CD14-positive monocyte (primary cell): ENCODE data around the gene SPATA2. TPM values are rescaled to one million over a fixed set of nuclear protein-coding genes. Genes with fewer than 3 reads are reported as not detected.

Source experiments
- DNase-seq, 3 donors: peaks; one replicate each; pipeline ENCODE4 v3.0.0-alpha.2; 2011 to 2022
- H2AFZ ChIP-seq: 2 replicates; pipeline ENCODE4 v1.6.0; 2012; ENCODE audit warnings: mild to moderate bottlenecking, low read depth, low read length, inconsistent platforms; ENCODE audit not compliant: insufficient read depth, poor library complexity, severe bottlenecking
- H3K27ac ChIP-seq, 2 donors: 1 replicate in 1 of 2; 2 replicates in 1 of 2; pipeline ENCODE4 v1.5.1; 2012 to 2013; ENCODE audit warnings: low read length in 2 of 2, control low read depth in 1 of 2, inconsistent platforms in 1 of 2, low read depth in 1 of 2, mild to moderate bottlenecking in 1 of 2
- H3K27me3 ChIP-seq, 2 donors: one replicate each; pipeline versions ENCODE4 v1.6.0 to v1.6.1; 2011 to 2013; ENCODE audit warnings: low read length in 2 of 2; ENCODE audit not compliant: control insufficient read depth in 2 of 2, insufficient read depth in 2 of 2
- H3K36me3 ChIP-seq, 2 donors: replicated peaks in 1 of 2; 1 replicate in 1 of 2; 2 replicates in 1 of 2; pipeline versions ENCODE4 v1.5.1 to v1.6.1; 2012 to 2013; ENCODE audit warnings: low read length in 2 of 2, control low read depth in 1 of 2, inconsistent platforms in 1 of 2, mild to moderate bottlenecking in 1 of 2; ENCODE audit not compliant: insufficient read depth in 2 of 2, control insufficient read depth in 1 of 2
- H3K4me1 ChIP-seq, 2 donors: 1 replicate in 1 of 2; 2 replicates in 1 of 2; pipeline versions ENCODE4 v1.5.1 to v1.6.1; 2012 to 2013; ENCODE audit warnings: low read length in 2 of 2, control low read depth in 1 of 2, inconsistent platforms in 1 of 2, mild to moderate bottlenecking in 1 of 2, moderate library complexity in 1 of 2; ENCODE audit not compliant: insufficient read depth in 2 of 2, control insufficient read depth in 1 of 2
- H3K4me2 ChIP-seq: replicated peaks from 2 replicates; pipeline ENCODE3; 2012; ENCODE audit warnings: low read length, moderate library complexity, mild to moderate bottlenecking; ENCODE audit not compliant: poor library complexity, severe bottlenecking; ENCODE audit errors: extremely low read depth
- H3K4me3 ChIP-seq, 3 experiments: fragments of 200-600 bp in 1 of 3; sonication (generic) in 1 of 3; replicated peaks in 1 of 3; 1 replicate in 2 of 3; 2 replicates in 1 of 3; pipeline ENCODE4 v1.5.1; 2011 to 2013; ENCODE audit warnings: low read length in 3 of 3, mild to moderate bottlenecking in 3 of 3, control low read depth in 2 of 3, low read depth in 2 of 3, inconsistent platforms in 1 of 3, moderate library complexity in 1 of 3
- H3K79me2 ChIP-seq: 2 replicates; pipeline ENCODE4 v1.6.0; 2012; ENCODE audit warnings: mild to moderate bottlenecking, control low read depth, inconsistent platforms, low read length, moderate library complexity; ENCODE audit not compliant: insufficient read depth
- H3K9ac ChIP-seq: 2 replicates; pipeline ENCODE4 v1.6.0; 2017; ENCODE audit warnings: low read length, mild to moderate bottlenecking; ENCODE audit not compliant: insufficient read depth, poor library complexity, severe bottlenecking
- H3K9me3 ChIP-seq, 2 donors: replicated peaks in 1 of 2; 1 replicate in 1 of 2; 2 replicates in 1 of 2; pipeline versions ENCODE4 v1.5.1 to v1.6.1; 2012 to 2013; ENCODE audit warnings: low read length in 2 of 2, control low read depth in 1 of 2; ENCODE audit not compliant: control insufficient read depth in 1 of 2, insufficient read depth in 1 of 2
- H4K20me1 ChIP-seq: 2 replicates; pipeline ENCODE4 v1.6.0; 2012; ENCODE audit warnings: mild to moderate bottlenecking, low read length, control low read depth, moderate library complexity; ENCODE audit not compliant: insufficient read depth
- H3K27ac Mint-ChIP-seq, 7 donors: one replicate each; pipeline ENCODE4 v1.8.0; 2020; ENCODE audit warnings: mild to moderate bottlenecking in 7 of 7, mixed read lengths in 7 of 7, moderate library complexity in 6 of 7, inconsistent platforms in 2 of 7
- H3K27me3 Mint-ChIP-seq, 3 donors: one replicate each; pipeline ENCODE4 v1.8.0; 2021 to 2022; ENCODE audit warnings: low read depth in 3 of 3, mild to moderate bottlenecking in 3 of 3, mixed read lengths in 3 of 3, moderate library complexity in 3 of 3, inconsistent platforms in 1 of 3
- H3K36me3 Mint-ChIP-seq, 2 donors: one replicate each; pipeline ENCODE4 v1.8.0; 2020; ENCODE audit warnings: mixed read lengths in 2 of 2, inconsistent platforms in 1 of 2, mild to moderate bottlenecking in 1 of 2
- H3K4me1 Mint-ChIP-seq: one replicate; pipeline ENCODE4 v1.8.0; 2020; ENCODE audit warnings: mild to moderate bottlenecking, mixed read lengths
- H3K4me3 Mint-ChIP-seq, 2 donors: one replicate each; pipeline ENCODE4 v1.8.0; 2020; ENCODE audit warnings: mild to moderate bottlenecking in 2 of 2, mixed read lengths in 2 of 2, moderate library complexity in 1 of 2
- H3K9me3 Mint-ChIP-seq, 7 donors: one replicate each; pipeline ENCODE4 v1.8.0; 2020 to 2022; ENCODE audit warnings: mixed read lengths in 7 of 7, mild to moderate bottlenecking in 6 of 7, moderate library complexity in 6 of 7, inconsistent platforms in 2 of 7
- CTCF ChIP-seq: fragments of 200-600 bp; IDR thresholded peaks from one replicate; pipeline ENCODE4 v1.8.0; 2022; ENCODE audit warnings: antibody characterized with exemption, mild to moderate bottlenecking
- WGBS: methylation state at CpG from one replicate; pipeline ENCODE4 v1.1.5; 2013; ENCODE audit warnings: missing lambda C conversion rate; ENCODE audit not compliant: insufficient coverage; 5-methylcytosine and 5-hydroxymethylcytosine counted together
- intact Hi-C, 2 donors: fragments of 100-400 bp; cut with micrococcal nuclease; formaldehyde crosslinking; loops; one replicate each; pipeline versions ENCODE4 v1.15.0 to v1.15.1; 2023
- polyA plus RNA-seq, 3 donors: library from polyadenylated mRNA; depleted of rRNA in 1 of 3; unstranded in 2 of 3; stranded (reverse) in 1 of 3; fragments of 300-500 nt in 2 of 3; fragments of >200 nt in 1 of 3; fragmentation: Illumina TruSeq in 2 of 3; gene quantifications; 1 replicate in 2 of 3; 2 replicates in 1 of 3; pipeline ENCODE4 v1.2.3, GENCODE V29; 2012 to 2021

The SPATA2 gene
- polyA plus RNA-seq, 3 donors, result 1.9 to 13.3 (median 3.9) TPM

- intact Hi-C loops, result no loop called here
- no peak overlapping the region for H3K9ac ChIP-seq
- H4K20me1 ChIP-seq, result no peaks in the 10 kb centered on the region
- no peaks in the 10 kb centered on the region for H3K79me2 ChIP-seq
- peaks cover 53 to 98% of the 10 kb centered on the region in 2 donors for H3K36me3 ChIP-seq
- H3K4me1 ChIP-seq, result no peaks in the 10 kb centered on the region
- Mint-ChIP-seq H3K27ac (peak overlapping the region in 1 of 7 donors; percentile 22), H3K9me3 (no peaks in the 10 kb centered on the region), H3K4me1 (no peaks in the 10 kb centered on the region), H3K4me3 (no peak overlapping the region), H3K36me3 (peaks cover 72 to 91% of the 10 kb centered on the region in 2 donors), H3K27me3 (no peaks in the 10 kb centered on the region)
- no peak overlapping the region for H3K27ac ChIP-seq
- no peak for TF ChIP-seq CTCF
- H3K27me3 ChIP-seq, result no peaks in the 10 kb centered on the region
- no peak overlapping the region for H3K4me2 ChIP-seq
- no peak for DNase-seq
- no peak overlapping the region for H3K4me3 ChIP-seq
- no peak overlapping the region for H2AFZ ChIP-seq
- H3K9me3 ChIP-seq, result no peaks in the 10 kb centered on the region
Measured at GRCh38 chr20:49859807-49860206, 55.5 kb downstream of the SPATA2 start.

GRCh38 chr20:49859011-49859410 lies 56.3 kb downstream of the SPATA2 start:
- no peak overlapping the region for H3K4me2 ChIP-seq
- peaks cover 72 to 91% of the 10 kb centered on the region in 2 donors for H3K36me3 Mint-ChIP-seq
- H3K27me3 ChIP-seq, result no peaks in the 10 kb centered on the region
- H3K4me3 Mint-ChIP-seq, result no peak overlapping the region
- H3K9me3 Mint-ChIP-seq, result no peaks in the 10 kb centered on the region
- H3K27me3 Mint-ChIP-seq, result no peaks in the 10 kb centered on the region
- peaks cover 50 to 98% of the 10 kb centered on the region in 2 donors for H3K36me3 ChIP-seq
- H3K4me1 ChIP-seq, result no peaks in the 10 kb centered on the region
- DNase-seq, result no peak
- TF ChIP-seq CTCF, result no peak
- H2AFZ ChIP-seq, result no peak overlapping the region
- H3K9ac ChIP-seq, result no peak overlapping the region
- H3K27ac ChIP-seq, result no peak overlapping the region
- no peaks in the 10 kb centered on the region for H3K4me1 Mint-ChIP-seq
- H3K4me3 ChIP-seq, result no peak overlapping the region
- no peaks in the 10 kb centered on the region for H4K20me1 ChIP-seq
- no peaks in the 10 kb centered on the region for H3K79me2 ChIP-seq
- intact Hi-C loops, result no loop called here
- H3K9me3 ChIP-seq, result no peaks in the 10 kb centered on the region
- 95% methylated on average over 5 of the region's 6 CpGs for WGBS
- peak overlapping the region in 1 of 7 donors; percentile 25 for H3K27ac Mint-ChIP-seq
